Heart right ventricle (tissue), 16 donors: ENCODE measurements around the gene ACE2. TPM values are rescaled to one million over a fixed set of nuclear protein-coding genes. Genes with fewer than 3 reads are reported as not detected.
"Not testable (repeated sequence)": the region's sequence is repeated elsewhere in the genome, so short reads cannot be mapped to it uniquely, and the experiment has no call there.

Source experiments
- ATAC-seq, 8 donors: fragments of 200-7000 bp; cut with Tn5 transposase; one replicate each; pipeline ENCODE4 v1.9.1; 2020; ENCODE audit warnings: mild to moderate bottlenecking in 8 of 8, moderate library complexity in 8 of 8, moderate number of reproducible peaks in 1 of 8
- DNase-seq, 2 donors: peaks; one replicate each; pipeline ENCODE4 v3.0.0-alpha.2; 2020
- H3K27ac ChIP-seq, 10 donors: fragments of 200-600 bp; sonication (generic) in 2 of 10; one replicate each; pipeline versions ENCODE4 v1.5.0 to v1.8.0; 2020 to 2022; ENCODE audit warnings: mild to moderate bottlenecking in 3 of 10
- H3K27me3 ChIP-seq, 7 donors: fragments of 200-600 bp; one replicate each; pipeline ENCODE4 v1.8.0; 2021 to 2022; ENCODE audit warnings: mild to moderate bottlenecking in 2 of 7
- H3K36me3 ChIP-seq, 9 donors: fragments of 200-600 bp; sonication (generic) in 1 of 9; one replicate each; pipeline versions ENCODE4 v1.5.0 to v1.8.0; 2020 to 2022; ENCODE audit warnings: mild to moderate bottlenecking in 2 of 9
- H3K4me1 ChIP-seq, 9 donors: fragments of 200-600 bp; sonication (generic) in 1 of 9; one replicate each; pipeline versions ENCODE4 v1.5.0 to v1.8.0; 2020 to 2022; ENCODE audit warnings: mild to moderate bottlenecking in 4 of 9
- H3K4me3 ChIP-seq, 10 donors: fragments of 200-600 bp; sonication (generic) in 2 of 10; one replicate each; pipeline versions ENCODE4 v1.5.0 to v1.8.0; 2020 to 2022; ENCODE audit warnings: mild to moderate bottlenecking in 7 of 10, moderate library complexity in 2 of 10
- H3K9me3 ChIP-seq, 11 donors: fragments of 200-600 bp in 10 of 11; sonication (generic) in 2 of 11; one replicate each; pipeline versions ENCODE4 v1.5.0 to v1.8.0; 2013 to 2022; ENCODE audit warnings: mild to moderate bottlenecking in 2 of 11, control low read depth in 1 of 11, moderate library complexity in 1 of 11
- CTCF ChIP-seq, 9 donors: fragments of 200-600 bp; sonication (generic) in 2 of 9; IDR thresholded peaks; one replicate each; pipeline versions ENCODE4 v1.5.0 to v1.8.0; 2021 to 2022; ENCODE audit warnings: antibody characterized with exemption in 9 of 9, mild to moderate bottlenecking in 5 of 9, moderate library complexity in 1 of 9
- WGBS, 2 donors: extraction: QIAGEN DNeasy Blood & Tissue Kit; methylation state at CpG; one replicate each; pipeline ENCODE4 v1.1.7; 2013; ENCODE audit warnings: inconsistent platforms in 1 of 2; 5-methylcytosine and 5-hydroxymethylcytosine counted together
- intact Hi-C, 10 donors: fragments of 100-400 bp; cut with DNase I; formaldehyde crosslinking; loops; one replicate each; pipeline versions ENCODE4 v1.11.1 to v1.14.2; 2022
- long read RNA-seq, 3 donors: library from polyadenylated mRNA; unstranded; transcript quantifications; one replicate each; pipeline ENCODE4 v2.0.0, GENCODE V29; 2020 to 2021
- polyA plus RNA-seq, 2 donors: library from polyadenylated mRNA; stranded (reverse); fragments of 200-250 nt; gene quantifications; one replicate each; pipeline ENCODE4 v1.2.3, GENCODE V29; 2013
- total RNA-seq, 10 donors: library from RNA; stranded (reverse); fragmentation: NEBNext Ultra II Directional in 3 of 10; extraction: Animal tissue kit (Norgen Biotek cat#: 25700) in 3 of 10; gene quantifications; one replicate each; pipeline versions ENCODE4 v1.2.1 to v1.2.4, GENCODE V29; 2021 to 2023
- donor health status: Arrhythmogenic right ventricular cardiomyopathy.
- donor health status: ischemic (EF 13 %, LVEDD 7.1; RV severe dilation, severe dysfunction).
- donor health status: healthy with polysubstance abuse.
- donor health status: DM: no; HTN: yes; CAD: no.
- donor health status: DM: no; HTN: no; CAD: no.
- donor health status: ischemic (EF 25% LVEDD 6.9; RV normal size, moderate dysfunction).
- donor health status: ischemic (EF 25% LVEDD 5.7; RV mildly dilated, moderate dysfunction).
- donor health status: healthy.
- donor health status: DM: yes; HTN: yes; CAD: no.
- donor health status: Ischemic cardiomyopathy.
- donor health status: ischemic (EF 35%, LVEDD 5.7; RV mildly dilated, moderate dysfunction).
- donor health status: nonischemic (EF 11% LVEDD 7.7; RV severe dilation, severe dysfunction).
- donor health status: DM: yes; HTN: yes; CAD: no.
- donor health status: PGD.
- donor health status: ischemic (EF 29% LVEDD 5.4; RV normal size, mild dysfunction).
- donor health status: nonischemic (EF 23%, LVEDD 6.1; RV moderate dilation, normal function).

Gene ACE2
- total RNA-seq = 10 to 100 TPM; 11.0 to 42.4 (median 20.7) TPM
- polyA plus RNA-seq = 10 to 100 TPM in 1 of 2 donors, 1 to 10 TPM in 1; 6.7 to 15.3 TPM
- long read RNA-seq, donor 1, transcript ACE2-201 (18 exons, 3,393 nt) = major isoform, 29 of 39 reads
- long read RNA-seq, donor 1, partial matches to known transcripts = 3 of 39 reads
- long read RNA-seq, donor 1, other reads (novel, unspliced or antisense) = 7 of 39 reads
- long read RNA-seq, donor 2, transcript ACE2-201 (18 exons, 3,393 nt) = major isoform, 8 of 15 reads
- long read RNA-seq, donor 2, partial matches to known transcripts = 1 of 15 reads
- long read RNA-seq, donor 2, other reads (novel, unspliced or antisense) = 6 of 15 reads
- long read RNA-seq, donor 3, transcript ACE2-201 (18 exons, 3,393 nt) = major isoform, 17 of 29 reads
- long read RNA-seq, donor 3, partial matches to known transcripts = 7 of 29 reads
- long read RNA-seq, donor 3, other reads (novel, unspliced or antisense) = 5 of 29 reads

- peak within 1 kb of the TSS in 2 of 10 donors; percentile 17 to 23 for H3K4me3 ChIP-seq
- DNase-seq (peak; percentile 7 to 9), ATAC-seq (peak in 6 of 8 donors; percentile 25 to 79 (median 55))
- intact Hi-C loops = no loop called here
- no peaks in the 10 kb centered on the region for H3K36me3 ChIP-seq
- H3K4me1 ChIP-seq = no peaks in the 10 kb centered on the region
- H3K9me3 ChIP-seq = no peaks in the 10 kb centered on the region
- H3K27me3 ChIP-seq = peaks cover 0 to 86% (median 0%) of the 10 kb centered on the region in 7 donors
- peak within 1 kb of the TSS in 7 of 10 donors; percentile 2 to 79 (median 73) for H3K27ac ChIP-seq
- WGBS, 2 donors = 32 to 36% methylated on average over 4 of the region's 4 CpGs
- no peak for TF ChIP-seq CTCF (IDR thresholded peaks at IDR 0.05)
Observed at GRCh38 chrX:15600745-15601144, at the start of gene ACE2. ACE2 (minus strand) TSS chrX:15600960; CDS start chrX:15600911, 49 bp downstream.

GRCh38 chrX:15647510-15647909 lies 46.8 kb upstream of the ACE2 start:
- WGBS, 2 donors = no CpG with 5 or more reads among the region's 5 CpGs
- H3K4me1 ChIP-seq, DNase-seq, H3K4me3 ChIP-seq, H3K27ac ChIP-seq, H3K9me3 ChIP-seq, H3K36me3 ChIP-seq: not testable (repeated sequence)
- intact Hi-C loops = loop anchor here in 6 of 10 donors (5.0 to 10.0 kb wide), 4 partner anchors 53 to 303 kb away; partner anchors contain the start of gene PIR (in 2 of the 6)
- peak in 7 of 8 donors; percentile 51 to 89 (median 74) for ATAC-seq
- H3K27me3 ChIP-seq = peaks cover 0 to 85% (median 0%) of the 10 kb centered on the region in 7 donors

GRCh38 chrX:15646543-15646942 lies 45.8 kb upstream of the ACE2 start:
- WGBS, 2 donors = 93 to 99% methylated on average over 18 to 27 of the region's 27 CpGs
- no peak for DNase-seq
- H3K4me1 ChIP-seq = no peaks in the 10 kb centered on the region

GRCh38 chrX:15646031-15646430 lies 45.3 kb upstream of the ACE2 start:
- Histone ChIP-seq H3K36me3 (no peaks in the 10 kb centered on the region), H3K4me1 (no peaks in the 10 kb centered on the region), H3K27ac (no peak overlapping the region), H3K27me3 (peaks cover 0 to 81% (median 0%) of the 10 kb centered on the region in 7 donors), H3K9me3 (no peaks in the 10 kb centered on the region), H3K4me3 (no peak overlapping the region)
- intact Hi-C loops = loop anchor here in 6 of 10 donors (5.0 to 10.0 kb wide), 4 partner anchors 51 to 301 kb away; partner anchors contain the start of gene PIR (in 2 of the 6)
- 90 to 91% methylated on average over 13 to 15 of the region's 15 CpGs for WGBS, 2 donors
- ATAC-seq = no peak
- no peak for DNase-seq
- no peak for TF ChIP-seq CTCF (IDR thresholded peaks at IDR 0.05)

More at GRCh38 chrX:15646543-15646942, 45.8 kb upstream of the ACE2 start:
- intact Hi-C loops = loop anchor here in 6 of 10 donors (5.0 to 10.0 kb wide), 4 partner anchors 52 to 302 kb away; partner anchors contain the start of gene PIR (in 2 of the 6)
- Histone ChIP-seq H3K9me3 (no peaks in the 10 kb centered on the region), H3K27me3 (peaks cover 0 to 86% (median 0%) of the 10 kb centered on the region in 7 donors), H3K4me3 (no peak overlapping the region), H3K27ac (no peak overlapping the region), H3K36me3 (no peaks in the 10 kb centered on the region)
- no peak for TF ChIP-seq CTCF (IDR thresholded peaks at IDR 0.05)
- ATAC-seq = peak in 1 of 8 donors; percentile 30
